GM12892 (cell line): ENCODE data around the gene TNFRSF17.
"Not testable (repeated sequence)": the region's sequence is repeated elsewhere in the genome, so short reads cannot be mapped to it uniquely, and the experiment has no call there.

Source experiments
- POLR2A ChIP-seq: IDR thresholded peaks from 2 replicates; pipeline ENCODE4 v1.6.1; 2011; ENCODE audit warnings: low read depth, low read length, control low read depth
- POLR2AphosphoS5 ChIP-seq: IDR thresholded peaks from 2 replicates; pipeline ENCODE4 v1.6.1; 2011; ENCODE audit warnings: low read depth, low read length, control low read depth

GRCh38 chr16:11941945-11942344 lies 23.1 kb upstream of the TNFRSF17 start, which contains the start of gene NPIPB2:
- not testable (repeated sequence) for TF ChIP-seq POLR2AphosphoS5, POLR2A
